Measurements from ENCODE around the gene NR2E3. TPM values are rescaled to one million over a fixed set of nuclear protein-coding genes. Genes with fewer than 3 reads are reported as not detected.

The NR2E3 gene
- total RNA-seq, 1 experiment from 2014 or later: 0.31 TPM

DNA sequence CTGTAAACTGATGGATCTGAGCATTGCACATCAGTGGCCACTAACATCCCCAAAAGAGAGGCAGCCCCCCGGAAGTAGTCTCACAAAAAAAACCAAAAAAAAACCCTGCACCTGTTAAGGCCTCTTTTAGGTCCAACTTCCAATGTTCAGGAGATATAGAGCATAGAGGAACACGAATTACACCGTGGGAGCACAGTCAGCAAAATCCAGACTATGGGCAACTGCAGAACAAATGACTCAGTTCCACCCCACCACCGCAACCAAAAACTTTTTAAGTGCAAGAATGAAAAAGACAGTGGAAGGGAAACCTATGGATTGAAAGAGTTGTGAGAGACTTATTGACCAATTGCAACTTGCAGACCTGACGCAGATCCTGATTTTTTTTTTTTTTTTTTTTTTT is 42.2 kb upstream of the NR2E3 start:
- Histone ChIP-seq H4K91ac (ENCODE audit: insufficient read length, low read depth, low read length) (no peak overlapping the region), H3K14ac (ENCODE audit: insufficient read depth, low read length) (no peak overlapping the region), H3K23me2 (ENCODE audit: insufficient read length, low read depth, low read length, poor library complexity, severe bottlenecking) (no peaks in the 10 kb centered on the region), H4K20me1 (ENCODE audit: control insufficient read depth, insufficient read depth, insufficient read length) (no peaks in the 10 kb centered on the region), H2BK12ac (ENCODE audit: insufficient read length, low read depth, low read length) (no peak overlapping the region), H3K4me2 (ENCODE audit: insufficient read depth, insufficient read length, low read length) (no peak overlapping the region), H3K18ac (ENCODE audit: insufficient read length, low read depth, low read length) (no peak overlapping the region), H2BK120ac (ENCODE audit: low read depth, low read length, poor library complexity, severe bottlenecking) (no peak overlapping the region), H3K27ac (ENCODE audit: insufficient read length, low read depth, low read length) (no peak overlapping the region), H3K4me1 (ENCODE audit: insufficient read depth, low read length) (no peaks in the 10 kb centered on the region), H3K4ac (ENCODE audit: low read depth, low read length) (no peak overlapping the region), H3T11ph (ENCODE audit: low read length) (no peak overlapping the region), H4K5ac (ENCODE audit: insufficient read length, low read depth, low read length) (no peak overlapping the region), H2AK5ac (ENCODE audit: insufficient read length, low read length) (no peak overlapping the region), H3K9me3 (ENCODE audit: control insufficient read depth, low read depth, low read length) (no peaks in the 10 kb centered on the region), H2BK5ac (ENCODE audit: insufficient read length, low read length) (no peak overlapping the region), H3K56ac (ENCODE audit: insufficient read length, low read depth, low read length) (no peak overlapping the region), H3K9ac (ENCODE audit: extremely low read depth, insufficient read length, low read length) (no peak overlapping the region), H3K79me2 (ENCODE audit: insufficient read depth, low read length) (no peaks in the 10 kb centered on the region), H4K8ac (replicated peaks; ENCODE audit: insufficient read length, low read depth, low read length) (no peak overlapping the region), H3K23ac (ENCODE audit: insufficient read length, low read depth, low read length) (no peak overlapping the region), H3K27me3 (ENCODE audit: insufficient read depth, low read length) (no peaks in the 10 kb centered on the region), H3K79me1 (ENCODE audit: insufficient read depth, low read depth, low read length, poor library complexity, severe bottlenecking) (no peaks in the 10 kb centered on the region), H2BK15ac (ENCODE audit: low read depth, low read length) (no peak overlapping the region), H2AFZ (ENCODE audit: low read length) (no peak overlapping the region), H2BK20ac (ENCODE audit: low read depth, low read length, poor library complexity, severe bottlenecking) (no peak overlapping the region)
- Mint-ChIP-seq H3K4me3 (no peak overlapping the region), H3K4me1 (no peaks in the 10 kb centered on the region), H3K27ac (no peak overlapping the region), H3K27me3 (ENCODE audit: low read depth) (no peaks in the 10 kb centered on the region), H3K9me3 (peaks cover 7 to 8% of the 10 kb centered on the region in 2 experiments), H3K36me3 (ENCODE audit: insufficient read depth in 1 of 3, low read depth in 3 of 3) (peaks cover 4 to 11% (median 7%) of the 10 kb centered on the region in 3 experiments)
- no peak for DNase-seq
- TF ChIP-seq, protein P1, sequence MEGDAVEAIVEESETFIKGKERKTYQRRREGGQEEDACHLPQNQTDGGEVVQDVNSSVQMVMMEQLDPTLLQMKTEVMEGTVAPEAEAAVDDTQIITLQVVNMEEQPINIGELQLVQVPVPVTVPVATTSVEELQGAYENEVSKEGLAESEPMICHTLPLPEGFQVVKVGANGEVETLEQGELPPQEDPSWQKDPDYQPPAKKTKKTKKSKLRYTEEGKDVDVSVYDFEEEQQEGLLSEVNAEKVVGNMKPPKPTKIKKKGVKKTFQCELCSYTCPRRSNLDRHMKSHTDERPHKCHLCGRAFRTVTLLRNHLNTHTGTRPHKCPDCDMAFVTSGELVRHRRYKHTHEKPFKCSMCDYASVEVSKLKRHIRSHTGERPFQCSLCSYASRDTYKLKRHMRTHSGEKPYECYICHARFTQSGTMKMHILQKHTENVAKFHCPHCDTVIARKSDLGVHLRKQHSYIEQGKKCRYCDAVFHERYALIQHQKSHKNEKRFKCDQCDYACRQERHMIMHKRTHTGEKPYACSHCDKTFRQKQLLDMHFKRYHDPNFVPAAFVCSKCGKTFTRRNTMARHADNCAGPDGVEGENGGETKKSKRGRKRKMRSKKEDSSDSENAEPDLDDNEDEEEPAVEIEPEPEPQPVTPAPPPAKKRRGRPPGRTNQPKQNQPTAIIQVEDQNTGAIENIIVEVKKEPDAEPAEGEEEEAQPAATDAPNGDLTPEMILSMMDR (conservative IDR thresholded peaks at IDR 0.05): no peak
- WGBS (ENCODE audit: extremely low coverage, insufficient read length, low lambda C conversion rate): no CpG with 5 or more reads among the region's 5 CpGs
